ENCODE results near the gene PGM3.

DNA sequence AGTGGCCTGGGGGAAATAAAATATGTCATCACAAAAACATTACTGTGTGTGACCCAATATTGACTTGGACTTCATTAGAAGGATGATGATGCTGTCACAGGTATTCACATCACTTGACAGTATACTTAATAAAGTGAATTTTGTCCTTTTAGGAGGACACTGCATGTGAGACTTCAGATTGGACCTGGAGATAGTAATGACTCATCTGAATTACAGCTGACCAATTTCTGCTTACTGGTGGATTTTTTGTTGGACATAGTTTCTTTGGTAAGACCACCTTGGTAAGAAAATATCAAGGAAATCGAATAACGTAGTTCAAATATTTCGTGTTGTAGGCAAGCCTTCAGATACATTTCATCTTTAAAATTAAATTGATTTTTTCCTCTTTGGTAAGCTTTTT, 68.5 kb downstream of the PGM3 start:
- TF ChIP-seq, protein P1, sequence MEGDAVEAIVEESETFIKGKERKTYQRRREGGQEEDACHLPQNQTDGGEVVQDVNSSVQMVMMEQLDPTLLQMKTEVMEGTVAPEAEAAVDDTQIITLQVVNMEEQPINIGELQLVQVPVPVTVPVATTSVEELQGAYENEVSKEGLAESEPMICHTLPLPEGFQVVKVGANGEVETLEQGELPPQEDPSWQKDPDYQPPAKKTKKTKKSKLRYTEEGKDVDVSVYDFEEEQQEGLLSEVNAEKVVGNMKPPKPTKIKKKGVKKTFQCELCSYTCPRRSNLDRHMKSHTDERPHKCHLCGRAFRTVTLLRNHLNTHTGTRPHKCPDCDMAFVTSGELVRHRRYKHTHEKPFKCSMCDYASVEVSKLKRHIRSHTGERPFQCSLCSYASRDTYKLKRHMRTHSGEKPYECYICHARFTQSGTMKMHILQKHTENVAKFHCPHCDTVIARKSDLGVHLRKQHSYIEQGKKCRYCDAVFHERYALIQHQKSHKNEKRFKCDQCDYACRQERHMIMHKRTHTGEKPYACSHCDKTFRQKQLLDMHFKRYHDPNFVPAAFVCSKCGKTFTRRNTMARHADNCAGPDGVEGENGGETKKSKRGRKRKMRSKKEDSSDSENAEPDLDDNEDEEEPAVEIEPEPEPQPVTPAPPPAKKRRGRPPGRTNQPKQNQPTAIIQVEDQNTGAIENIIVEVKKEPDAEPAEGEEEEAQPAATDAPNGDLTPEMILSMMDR (tag by site-specific recombination; IDR thresholded peaks at IDR 0.05), result no peak
- TF ChIP-seq ZNF274 (IDR thresholded peaks at IDR 0.05; ENCODE audit: low read length) (no peak), ZNF274 (tag by site-specific recombination; IDR thresholded peaks at IDR 0.05; ENCODE audit: borderline replicate concordance) (no peak), KLF10 (tag by site-specific recombination; IDR thresholded peaks at IDR 0.05) (no peak), ZNF701 (tag by site-specific recombination; IDR thresholded peaks at IDR 0.05) (no peak), SP3 (tag by site-specific recombination; IDR thresholded peaks at IDR 0.05) (no peak), HOXD13 (CRISPR knock-in tag; IDR thresholded peaks at IDR 0.05; ENCODE audit: borderline replicate concordance) (no peak), YY2 (tag by site-specific recombination; IDR thresholded peaks at IDR 0.05) (no peak), TSHZ1 (tag by site-specific recombination; IDR thresholded peaks at IDR 0.05; ENCODE audit: borderline replicate concordance) (no peak), ZNF600 (tag by site-specific recombination; IDR thresholded peaks at IDR 0.05) (no peak)
- TF ChIP-seq, protein P2, sequence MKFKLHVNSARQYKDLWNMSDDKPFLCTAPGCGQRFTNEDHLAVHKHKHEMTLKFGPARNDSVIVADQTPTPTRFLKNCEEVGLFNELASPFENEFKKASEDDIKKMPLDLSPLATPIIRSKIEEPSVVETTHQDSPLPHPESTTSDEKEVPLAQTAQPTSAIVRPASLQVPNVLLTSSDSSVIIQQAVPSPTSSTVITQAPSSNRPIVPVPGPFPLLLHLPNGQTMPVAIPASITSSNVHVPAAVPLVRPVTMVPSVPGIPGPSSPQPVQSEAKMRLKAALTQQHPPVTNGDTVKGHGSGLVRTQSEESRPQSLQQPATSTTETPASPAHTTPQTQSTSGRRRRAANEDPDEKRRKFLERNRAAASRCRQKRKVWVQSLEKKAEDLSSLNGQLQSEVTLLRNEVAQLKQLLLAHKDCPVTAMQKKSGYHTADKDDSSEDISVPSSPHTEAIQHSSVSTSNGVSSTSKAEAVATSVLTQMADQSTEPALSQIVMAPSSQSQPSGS (tag by site-specific recombination; IDR thresholded peaks at IDR 0.05; ENCODE audit: low read depth), result no peak

All from HEK293 (cell line).